WTC11 (cell line): ENCODE measurements around the gene EPB41L4B. TPM values are rescaled to one million over a fixed set of nuclear protein-coding genes. Genes with fewer than 3 reads are reported as not detected.

Experiments
- ATAC-seq: fragments of 200-7000 bp; cut with Tn5 transposase; 2 replicates; pipeline ENCODE4 v1.10.0; 2021; ENCODE audit warnings: mild to moderate bottlenecking, moderate library complexity
- CTCF ChIA-PET: fragments of 300-600 bp; sonication (Branson Sonifier 250); formaldehyde crosslinking; loops from one replicate; lab custom pipeline; 2021; ENCODE audit warnings: antibody characterized with exemption; lab: Charles Lee
- POLR2A ChIA-PET: fragments of 350-600 bp; sonication (Branson Sonifier 250); formaldehyde crosslinking; loops from one replicate; lab custom pipeline; 2021; ENCODE audit warnings: antibody characterized with exemption; lab: Charles Lee
- DNase-seq: peaks from one replicate; pipeline ENCODE4 v3.0.0; 2021; ENCODE audit warnings: low spot score
- H3K27ac Mint-ChIP-seq: 2 replicates; pipeline ENCODE4 v1.8.0; 2021; ENCODE audit warnings: mixed read lengths
- H3K27me3 Mint-ChIP-seq: 2 replicates; pipeline ENCODE4 v1.8.0; 2021; ENCODE audit warnings: low read depth, mild to moderate bottlenecking, moderate library complexity, mixed read lengths
- H3K36me3 Mint-ChIP-seq: 2 replicates; pipeline ENCODE4 v1.8.0; 2021; ENCODE audit warnings: mixed read lengths
- H3K4me1 Mint-ChIP-seq: 2 replicates; pipeline ENCODE4 v1.8.0; 2022; ENCODE audit warnings: mixed read lengths
- H3K4me3 Mint-ChIP-seq: 2 replicates; pipeline ENCODE4 v1.8.0; 2021; ENCODE audit warnings: mild to moderate bottlenecking, moderate library complexity, mixed read lengths
- H3K9me3 Mint-ChIP-seq: 2 replicates; pipeline ENCODE4 v1.8.0; 2021; ENCODE audit warnings: mixed read lengths
- E2F1 ChIP-seq: sonication (generic); formaldehyde crosslinking; IDR thresholded peaks from 2 replicates; pipeline ENCODE4 v1.8.0; 2022; ENCODE audit warnings: mild to moderate bottlenecking, missing genetic modification reagents
- GABPB1 ChIP-seq: sonication (generic); formaldehyde crosslinking; IDR thresholded peaks from 2 replicates; pipeline ENCODE4 v1.8.1; 2023; ENCODE audit warnings: mild to moderate bottlenecking, missing genetic modification reagents
- GRHL2 ChIP-seq: fragments of 250-450 bp; sonication (Bioruptor Pico); IDR thresholded peaks from 2 replicates; pipeline ENCODE4 v1.8.0; 2022; ENCODE audit warnings: mild to moderate bottlenecking, moderate library complexity; ENCODE audit not compliant: insufficient replicate concordance, severe bottlenecking
- HMGXB4 ChIP-seq: sonication (generic); formaldehyde crosslinking; IDR thresholded peaks from 2 replicates; pipeline ENCODE4 v1.8.1; 2023; ENCODE audit warnings: mild to moderate bottlenecking, moderate library complexity, missing genetic modification reagents
- JUN ChIP-seq: sonication (generic); formaldehyde crosslinking; IDR thresholded peaks from 2 replicates; pipeline ENCODE4 v1.8.0; 2023; ENCODE audit warnings: mild to moderate bottlenecking, missing genetic modification reagents
- MLX ChIP-seq: sonication (generic); formaldehyde crosslinking; IDR thresholded peaks from 2 replicates; pipeline ENCODE4 v1.8.1; 2023; ENCODE audit warnings: mild to moderate bottlenecking, missing genetic modification reagents, moderate library complexity
- PRDM15 ChIP-seq: sonication (generic); formaldehyde crosslinking; IDR thresholded peaks from 2 replicates; pipeline ENCODE4 v1.8.0; 2022; ENCODE audit warnings: missing genetic modification reagents
- RELA ChIP-seq: sonication (generic); formaldehyde crosslinking; IDR thresholded peaks from 2 replicates; pipeline ENCODE4 v1.8.1; 2022; ENCODE audit warnings: missing genetic modification reagents, mild to moderate bottlenecking, borderline replicate concordance
- RORB ChIP-seq: fragments of 250-450 bp; sonication (Bioruptor Pico); IDR thresholded peaks from 2 replicates; pipeline ENCODE4 v1.9.0; 2021; ENCODE audit warnings: mild to moderate bottlenecking
- SP1 ChIP-seq: sonication (generic); formaldehyde crosslinking; conservative IDR thresholded peaks from 2 replicates; pipeline ENCODE4 v1.8.1; 2022; ENCODE audit warnings: missing genetic modification reagents
- USF1 ChIP-seq: sonication (generic); formaldehyde crosslinking; IDR thresholded peaks from 2 replicates; pipeline ENCODE4 v1.8.0; 2022; ENCODE audit warnings: mild to moderate bottlenecking, missing genetic modification reagents
- ZNF121 ChIP-seq: sonication (generic); formaldehyde crosslinking; IDR thresholded peaks from 2 replicates; pipeline ENCODE4 v1.8.0; 2023; ENCODE audit warnings: missing genetic modification reagents
- ZNF232 ChIP-seq: sonication (generic); formaldehyde crosslinking; IDR thresholded peaks from 2 replicates; pipeline ENCODE4 v1.8.0; 2022; ENCODE audit warnings: mild to moderate bottlenecking, missing genetic modification reagents
- ZNF423 ChIP-seq: fragments of 250-450 bp; sonication (Bioruptor Pico); IDR thresholded peaks from 2 replicates; pipeline ENCODE4 v2.1.2; 2022; ENCODE audit warnings: mild to moderate bottlenecking, moderate library complexity
- total RNA-seq: library from RNA; stranded (reverse); gene quantifications from 3 replicates; pipeline ENCODE4 v1.2.3, GENCODE V29; 2021
- TF ChIP-seq, protein P1 (sequence below): fragments of 250-450 bp; sonication (Bioruptor Pico); IDR thresholded peaks from 2 replicates; pipeline ENCODE4 v1.9.0; 2021; ENCODE audit warnings: mild to moderate bottlenecking, borderline replicate concordance
- TF ChIP-seq, protein P2 (sequence below): fragments of 200-600 bp; IDR thresholded peaks from 2 replicates; pipeline ENCODE4 v1.8.0; 2022; ENCODE audit warnings: antibody characterized with exemption
- TF ChIP-seq, protein P3 (sequence below): sonication (generic); formaldehyde crosslinking; IDR thresholded peaks from 2 replicates; pipeline ENCODE4 v1.8.1; 2023; ENCODE audit warnings: mild to moderate bottlenecking, missing genetic modification reagents

EPB41L4B gene
- total RNA-seq, 1 experiment from 2014 or later, result 20.0 TPM

- TF ChIP-seq, protein P1, sequence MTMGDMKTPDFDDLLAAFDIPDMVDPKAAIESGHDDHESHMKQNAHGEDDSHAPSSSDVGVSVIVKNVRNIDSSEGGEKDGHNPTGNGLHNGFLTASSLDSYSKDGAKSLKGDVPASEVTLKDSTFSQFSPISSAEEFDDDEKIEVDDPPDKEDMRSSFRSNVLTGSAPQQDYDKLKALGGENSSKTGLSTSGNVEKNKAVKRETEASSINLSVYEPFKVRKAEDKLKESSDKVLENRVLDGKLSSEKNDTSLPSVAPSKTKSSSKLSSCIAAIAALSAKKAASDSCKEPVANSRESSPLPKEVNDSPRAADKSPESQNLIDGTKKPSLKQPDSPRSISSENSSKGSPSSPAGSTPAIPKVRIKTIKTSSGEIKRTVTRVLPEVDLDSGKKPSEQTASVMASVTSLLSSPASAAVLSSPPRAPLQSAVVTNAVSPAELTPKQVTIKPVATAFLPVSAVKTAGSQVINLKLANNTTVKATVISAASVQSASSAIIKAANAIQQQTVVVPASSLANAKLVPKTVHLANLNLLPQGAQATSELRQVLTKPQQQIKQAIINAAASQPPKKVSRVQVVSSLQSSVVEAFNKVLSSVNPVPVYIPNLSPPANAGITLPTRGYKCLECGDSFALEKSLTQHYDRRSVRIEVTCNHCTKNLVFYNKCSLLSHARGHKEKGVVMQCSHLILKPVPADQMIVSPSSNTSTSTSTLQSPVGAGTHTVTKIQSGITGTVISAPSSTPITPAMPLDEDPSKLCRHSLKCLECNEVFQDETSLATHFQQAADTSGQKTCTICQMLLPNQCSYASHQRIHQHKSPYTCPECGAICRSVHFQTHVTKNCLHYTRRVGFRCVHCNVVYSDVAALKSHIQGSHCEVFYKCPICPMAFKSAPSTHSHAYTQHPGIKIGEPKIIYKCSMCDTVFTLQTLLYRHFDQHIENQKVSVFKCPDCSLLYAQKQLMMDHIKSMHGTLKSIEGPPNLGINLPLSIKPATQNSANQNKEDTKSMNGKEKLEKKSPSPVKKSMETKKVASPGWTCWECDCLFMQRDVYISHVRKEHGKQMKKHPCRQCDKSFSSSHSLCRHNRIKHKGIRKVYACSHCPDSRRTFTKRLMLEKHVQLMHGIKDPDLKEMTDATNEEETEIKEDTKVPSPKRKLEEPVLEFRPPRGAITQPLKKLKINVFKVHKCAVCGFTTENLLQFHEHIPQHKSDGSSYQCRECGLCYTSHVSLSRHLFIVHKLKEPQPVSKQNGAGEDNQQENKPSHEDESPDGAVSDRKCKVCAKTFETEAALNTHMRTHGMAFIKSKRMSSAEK, result no peak
Observed at GRCh38 chr9:109166171-109166770, 154.6 kb downstream of the EPB41L4B start (continued).

DNA sequence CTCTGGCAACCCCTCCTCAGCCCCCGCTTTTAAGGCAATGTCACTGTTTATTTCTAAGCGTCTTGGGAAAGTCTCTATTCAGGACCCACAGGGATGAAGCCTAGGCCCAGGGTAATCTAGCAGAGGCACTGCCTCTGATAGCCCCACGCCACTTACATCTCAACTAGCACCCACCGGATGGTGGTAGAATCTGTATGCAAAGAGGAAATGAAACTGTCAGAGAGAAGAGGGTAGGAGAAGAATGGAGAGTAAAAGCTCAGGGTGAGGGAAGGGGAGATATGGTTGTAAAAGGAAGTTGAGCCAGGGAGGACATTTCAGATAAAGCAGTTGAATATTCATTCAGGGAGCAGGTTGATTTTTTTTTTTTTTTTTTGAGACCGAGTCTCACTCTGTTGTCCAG is 156.8 kb downstream of the EPB41L4B start:
- H3K4me3 Mint-ChIP-seq, result no peak overlapping the region
- ChIA-PET POLR2A (interaction anchor here (0.7 kb wide), 1 partner anchor 132 kb away, joined by 5 read pairs; no protein-coding TSS in a partner anchor), CTCF (interaction anchor here (0.7 kb wide), 1 partner anchor 189 kb away, joined by 6 read pairs; no protein-coding TSS in a partner anchor)
- no peak for TF ChIP-seq PRDM15 (CRISPR knock-in tag)
- TF ChIP-seq GABPB1 (CRISPR knock-in tag), result no peak
- TF ChIP-seq USF1, result no peak
- no peak for TF ChIP-seq ZNF121
- TF ChIP-seq MLX, result no peak
- TF ChIP-seq, protein P2, sequence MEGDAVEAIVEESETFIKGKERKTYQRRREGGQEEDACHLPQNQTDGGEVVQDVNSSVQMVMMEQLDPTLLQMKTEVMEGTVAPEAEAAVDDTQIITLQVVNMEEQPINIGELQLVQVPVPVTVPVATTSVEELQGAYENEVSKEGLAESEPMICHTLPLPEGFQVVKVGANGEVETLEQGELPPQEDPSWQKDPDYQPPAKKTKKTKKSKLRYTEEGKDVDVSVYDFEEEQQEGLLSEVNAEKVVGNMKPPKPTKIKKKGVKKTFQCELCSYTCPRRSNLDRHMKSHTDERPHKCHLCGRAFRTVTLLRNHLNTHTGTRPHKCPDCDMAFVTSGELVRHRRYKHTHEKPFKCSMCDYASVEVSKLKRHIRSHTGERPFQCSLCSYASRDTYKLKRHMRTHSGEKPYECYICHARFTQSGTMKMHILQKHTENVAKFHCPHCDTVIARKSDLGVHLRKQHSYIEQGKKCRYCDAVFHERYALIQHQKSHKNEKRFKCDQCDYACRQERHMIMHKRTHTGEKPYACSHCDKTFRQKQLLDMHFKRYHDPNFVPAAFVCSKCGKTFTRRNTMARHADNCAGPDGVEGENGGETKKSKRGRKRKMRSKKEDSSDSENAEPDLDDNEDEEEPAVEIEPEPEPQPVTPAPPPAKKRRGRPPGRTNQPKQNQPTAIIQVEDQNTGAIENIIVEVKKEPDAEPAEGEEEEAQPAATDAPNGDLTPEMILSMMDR, result no peak
- no peak for TF ChIP-seq JUN (CRISPR knock-in tag)
- H3K27ac Mint-ChIP-seq, result no peak overlapping the region
- ATAC-seq, result no peak
- peaks cover 9% of the 10 kb centered on the region for H3K4me1 Mint-ChIP-seq
- no peak for DNase-seq
- peaks cover 46% of the 10 kb centered on the region for H3K27me3 Mint-ChIP-seq
- H3K9me3 Mint-ChIP-seq, result peaks cover 11% of the 10 kb centered on the region
- H3K36me3 Mint-ChIP-seq, result peaks cover 7% of the 10 kb centered on the region; the same call in 1 of the 2 replicates

DNA sequence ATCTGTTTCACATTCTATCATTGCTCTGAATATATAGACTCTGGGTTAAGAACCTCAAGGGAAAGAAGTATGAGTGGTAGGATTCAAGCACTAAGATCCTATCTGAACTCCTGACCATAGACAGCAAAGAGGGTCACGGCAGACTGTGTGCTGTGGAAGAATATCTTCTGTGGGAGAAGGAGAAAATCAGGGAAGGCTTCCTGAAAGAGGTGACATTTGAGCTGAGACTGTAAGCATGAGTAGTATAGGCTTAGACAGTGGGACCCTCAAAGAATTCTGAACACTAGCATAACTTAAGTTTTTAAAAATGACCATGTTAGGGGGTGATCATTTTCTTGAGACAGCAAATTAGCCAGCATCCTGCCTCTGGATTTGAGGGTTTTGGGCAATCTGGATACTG is 157.7 kb downstream of the EPB41L4B start:
- ATAC-seq, result no peak
- no peak overlapping the region for H3K4me3 Mint-ChIP-seq
- peaks cover 7% of the 10 kb centered on the region; the same call in 1 of the 2 replicates for H3K36me3 Mint-ChIP-seq
- H3K27ac Mint-ChIP-seq, result no peak overlapping the region
- H3K9me3 Mint-ChIP-seq, result peaks cover 11% of the 10 kb centered on the region
- ChIA-PET POLR2A (no interaction called here), CTCF (no interaction called here)
- H3K4me1 Mint-ChIP-seq, result peaks cover 9% of the 10 kb centered on the region
- H3K27me3 Mint-ChIP-seq, result peaks cover 38% of the 10 kb centered on the region
- no peak for DNase-seq
- TF ChIP-seq HMGXB4 (CRISPR knock-in tag), result no peak
- TF ChIP-seq RORB, result no peak
- no peak for TF ChIP-seq ZNF423 (CRISPR knock-in tag)
- no peak for TF ChIP-seq RELA (CRISPR knock-in tag)
- TF ChIP-seq GRHL2 (CRISPR knock-in tag), result no peak
- no peak for TF ChIP-seq E2F1
- TF ChIP-seq ZNF232, result no peak
- TF ChIP-seq SP1 (CRISPR knock-in tag), result no peak
- TF ChIP-seq, protein P3, sequence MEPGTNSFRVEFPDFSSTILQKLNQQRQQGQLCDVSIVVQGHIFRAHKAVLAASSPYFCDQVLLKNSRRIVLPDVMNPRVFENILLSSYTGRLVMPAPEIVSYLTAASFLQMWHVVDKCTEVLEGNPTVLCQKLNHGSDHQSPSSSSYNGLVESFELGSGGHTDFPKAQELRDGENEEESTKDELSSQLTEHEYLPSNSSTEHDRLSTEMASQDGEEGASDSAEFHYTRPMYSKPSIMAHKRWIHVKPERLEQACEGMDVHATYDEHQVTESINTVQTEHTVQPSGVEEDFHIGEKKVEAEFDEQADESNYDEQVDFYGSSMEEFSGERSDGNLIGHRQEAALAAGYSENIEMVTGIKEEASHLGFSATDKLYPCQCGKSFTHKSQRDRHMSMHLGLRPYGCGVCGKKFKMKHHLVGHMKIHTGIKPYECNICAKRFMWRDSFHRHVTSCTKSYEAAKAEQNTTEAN (CRISPR knock-in tag), result no peak
